ENCODE measurements around the gene AKT3.

GRCh38 chr1:243667591-243667990 is 182.5 kb downstream of the AKT3 start:
- TF ChIP-seq CTCF (IDR thresholded peaks at IDR 0.05 in 4 of 5, conservative IDR thresholded peaks at IDR 0.05 in 1 of 5) (no peak), POLR2A (IDR thresholded peaks at IDR 0.05) (no peak)

Data from gastrocnemius medialis (tissue), 4 donors.